ENCODE data around the gene CNGB1. TPM values are rescaled to one million over a fixed set of nuclear protein-coding genes. Genes with fewer than 3 reads are reported as not detected.

CNGB1 gene
- total and polyA plus RNA-seq, 10 donors = 0.02 to 0.12 TPM; not detected in 8

GRCh38 chr16:57914244-57915173, 56.4 kb downstream of the CNGB1 start:
- Histone ChIP-seq H3K4me3 (no peak overlapping the region), H3K9me3 (peaks cover 0 to 7% (median 1%) of the 10 kb centered on the region in 8 donors), H3K27me3 (replicated peaks in 1 of 7) (peaks cover 0 to 5% (median 0%) of the 10 kb centered on the region in 7 donors), H3K36me3 (no peaks in the 10 kb centered on the region), H3K4me1 (no peaks in the 10 kb centered on the region), H3K27ac (no peak overlapping the region)
- intact Hi-C loops (cut with DNase I; ENCODE audit: low total_unique reads) = no loop called here
- DNase-seq = no peak
- WGBS, 5 donors = 78 to 90% (median 84%) methylated on average over 9 of the region's 9 CpGs
- TF ChIP-seq POLR2A (IDR thresholded peaks at IDR 0.05) (no peak), POLR2AphosphoS5 (IDR thresholded peaks at IDR 0.05) (no peak), CTCF (IDR thresholded peaks at IDR 0.05 in 8 of 11, conservative IDR thresholded peaks at IDR 0.05 in 3 of 11) (no peak)

- no peaks in the 10 kb centered on the region for H3K9me3 ChIP-seq
- no peaks in the 10 kb centered on the region for H3K36me3 ChIP-seq
- DNase-seq = no peak
- no peak overlapping the region for H3K27ac ChIP-seq
- TF ChIP-seq CTCF (IDR thresholded peaks at IDR 0.05 in 8 of 11, conservative IDR thresholded peaks at IDR 0.05 in 3 of 11) = no peak
- TF ChIP-seq POLR2AphosphoS5 (IDR thresholded peaks at IDR 0.05) = no peak
- no peak for TF ChIP-seq POLR2A (IDR thresholded peaks at IDR 0.05)
- intact Hi-C loops (cut with DNase I; ENCODE audit: low total_unique reads) = no loop called here
- H3K4me3 ChIP-seq = no peak overlapping the region
- WGBS, 5 donors = 78 to 87% (median 82%) methylated on average over 16 of the region's 16 CpGs
- peaks cover 0 to 5% (median 0%) of the 10 kb centered on the region in 7 donors for H3K27me3 ChIP-seq (replicated peaks in 1 of 7)
- no peaks in the 10 kb centered on the region for H3K4me1 ChIP-seq
Measured at GRCh38 chr16:57912529-57913260, 58.2 kb downstream of the CNGB1 start.

- peaks cover 0 to 5% (median 0%) of the 10 kb centered on the region in 7 donors for H3K27me3 ChIP-seq (replicated peaks in 1 of 7)
- whole genome bisulfite sequencing, 5 donors = 83 to 90% (median 86%) methylated on average over 9 of the region's 9 CpGs
Measured at GRCh38 chr16:57911743-57912142, 59.2 kb downstream of the CNGB1 start.

More at GRCh38 chr16:57911743-57912142, 59.2 kb downstream of the CNGB1 start:
- no peak overlapping the region for H3K4me3 ChIP-seq
- TF ChIP-seq POLR2A (IDR thresholded peaks at IDR 0.05) (no peak), POLR2AphosphoS5 (IDR thresholded peaks at IDR 0.05) (no peak), CTCF (IDR thresholded peaks at IDR 0.05 in 8 of 11, conservative IDR thresholded peaks at IDR 0.05 in 3 of 11) (no peak)
- no peaks in the 10 kb centered on the region for H3K9me3 ChIP-seq
- H3K36me3 ChIP-seq = no peaks in the 10 kb centered on the region
- H3K27ac ChIP-seq = no peak overlapping the region
- DNase-seq = no peak
- H3K4me1 ChIP-seq = no peaks in the 10 kb centered on the region
- intact Hi-C loops (cut with DNase I; ENCODE audit: low total_unique reads) = no loop called here
